GM12864 (cell line): ENCODE measurements around the gene PGF.

ENCODE experiments used
- DNase-seq: peaks from one replicate; pipeline ENCODE4 v3.0.0-alpha.2; 2011; ENCODE audit warnings: low read depth
- H3K4me3 ChIP-seq: 2 replicates; pipeline ENCODE4 v1.5.1; 2011; ENCODE audit warnings: mild to moderate bottlenecking, low read depth, low read length, control low read depth
- TF ChIP-seq, protein P1 (sequence below): IDR thresholded peaks from 2 replicates; pipeline ENCODE4 v1.5.1; 2011; ENCODE audit warnings: low read depth, mild to moderate bottlenecking, moderate library complexity, low read length, control low read depth, inconsistent platforms; ENCODE audit errors: missing control alignments

Gene PGF

GRCh38 chr14:74902941-74903705 lies 52.3 kb downstream of the PGF start:
- no peak for DNase-seq
- H3K4me3 ChIP-seq = no peak overlapping the region
- TF ChIP-seq, protein P1, sequence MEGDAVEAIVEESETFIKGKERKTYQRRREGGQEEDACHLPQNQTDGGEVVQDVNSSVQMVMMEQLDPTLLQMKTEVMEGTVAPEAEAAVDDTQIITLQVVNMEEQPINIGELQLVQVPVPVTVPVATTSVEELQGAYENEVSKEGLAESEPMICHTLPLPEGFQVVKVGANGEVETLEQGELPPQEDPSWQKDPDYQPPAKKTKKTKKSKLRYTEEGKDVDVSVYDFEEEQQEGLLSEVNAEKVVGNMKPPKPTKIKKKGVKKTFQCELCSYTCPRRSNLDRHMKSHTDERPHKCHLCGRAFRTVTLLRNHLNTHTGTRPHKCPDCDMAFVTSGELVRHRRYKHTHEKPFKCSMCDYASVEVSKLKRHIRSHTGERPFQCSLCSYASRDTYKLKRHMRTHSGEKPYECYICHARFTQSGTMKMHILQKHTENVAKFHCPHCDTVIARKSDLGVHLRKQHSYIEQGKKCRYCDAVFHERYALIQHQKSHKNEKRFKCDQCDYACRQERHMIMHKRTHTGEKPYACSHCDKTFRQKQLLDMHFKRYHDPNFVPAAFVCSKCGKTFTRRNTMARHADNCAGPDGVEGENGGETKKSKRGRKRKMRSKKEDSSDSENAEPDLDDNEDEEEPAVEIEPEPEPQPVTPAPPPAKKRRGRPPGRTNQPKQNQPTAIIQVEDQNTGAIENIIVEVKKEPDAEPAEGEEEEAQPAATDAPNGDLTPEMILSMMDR = no peak

- no peak for DNase-seq
- no peak overlapping the region for H3K4me3 ChIP-seq
- TF ChIP-seq, protein P1 = no peak
Observed at GRCh38 chr14:74898694-74899093, 56.7 kb downstream of the PGF start.

- TF ChIP-seq, protein P1 = no peak
- no peak overlapping the region for H3K4me3 ChIP-seq
- no peak for DNase-seq
Observed at GRCh38 chr14:74898083-74898482, 57.3 kb downstream of the PGF start.

DNA sequence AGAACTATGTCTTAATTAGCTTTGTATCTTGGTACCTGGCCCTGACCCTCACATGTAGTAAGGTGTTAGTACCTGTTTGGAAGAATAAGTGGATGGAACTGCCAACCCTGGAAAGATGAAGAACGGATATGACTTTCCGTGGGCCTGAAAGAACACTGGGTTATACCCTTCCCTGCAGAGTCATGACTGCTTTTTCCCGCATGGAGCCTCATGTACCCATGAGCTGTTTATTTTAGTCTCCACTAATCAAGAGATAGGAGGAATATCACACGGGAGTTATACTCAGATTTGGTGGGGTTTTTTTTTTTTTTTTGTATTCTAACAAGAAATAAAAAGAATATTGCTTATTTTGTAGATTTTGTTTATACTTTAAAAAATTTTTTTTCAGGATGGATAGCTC lies 57.8 kb downstream of the PGF start:
- no peak for DNase-seq
- TF ChIP-seq, protein P1 = no peak
- H3K4me3 ChIP-seq = no peak overlapping the region

GRCh38 chr14:74896400-74896799 lies 59.0 kb downstream of the PGF start:
- TF ChIP-seq, protein P1 = no peak
- no peak for DNase-seq
- H3K4me3 ChIP-seq = no peak overlapping the region

- no peak for DNase-seq
- no peak overlapping the region for H3K4me3 ChIP-seq
- TF ChIP-seq, protein P1 = no peak
Observed at GRCh38 chr14:74893614-74894091, 61.7 kb downstream of the PGF start.

GRCh38 chr14:74892745-74893144 lies 62.7 kb downstream of the PGF start:
- no peak overlapping the region for H3K4me3 ChIP-seq
- no peak for DNase-seq
- TF ChIP-seq, protein P1 = no peak
